Activated T-cell treated with anti-CD3 and anti-CD28 coated beads, Interleukin-2, amount 50 U/mL, for 1 hour (primary cell): Measurements from ENCODE around the gene ITIH3.

ENCODE experiments used
- DNase-seq: peaks from one replicate; pipeline ENCODE4 v3.0.0-alpha.2; 2020

The ITIH3 gene

GRCh38 chr3:52793702-52794611 is 639 bp upstream of the ITIH3 start:
- no peak for DNase-seq

- no peak for DNase-seq
Measured at GRCh38 chr3:52795298-52795900, 803 bp downstream of the ITIH3 start.

- no peak for DNase-seq
Measured at GRCh38 chr3:52796411-52796810, 1.8 kb downstream of the ITIH3 start.

DNA sequence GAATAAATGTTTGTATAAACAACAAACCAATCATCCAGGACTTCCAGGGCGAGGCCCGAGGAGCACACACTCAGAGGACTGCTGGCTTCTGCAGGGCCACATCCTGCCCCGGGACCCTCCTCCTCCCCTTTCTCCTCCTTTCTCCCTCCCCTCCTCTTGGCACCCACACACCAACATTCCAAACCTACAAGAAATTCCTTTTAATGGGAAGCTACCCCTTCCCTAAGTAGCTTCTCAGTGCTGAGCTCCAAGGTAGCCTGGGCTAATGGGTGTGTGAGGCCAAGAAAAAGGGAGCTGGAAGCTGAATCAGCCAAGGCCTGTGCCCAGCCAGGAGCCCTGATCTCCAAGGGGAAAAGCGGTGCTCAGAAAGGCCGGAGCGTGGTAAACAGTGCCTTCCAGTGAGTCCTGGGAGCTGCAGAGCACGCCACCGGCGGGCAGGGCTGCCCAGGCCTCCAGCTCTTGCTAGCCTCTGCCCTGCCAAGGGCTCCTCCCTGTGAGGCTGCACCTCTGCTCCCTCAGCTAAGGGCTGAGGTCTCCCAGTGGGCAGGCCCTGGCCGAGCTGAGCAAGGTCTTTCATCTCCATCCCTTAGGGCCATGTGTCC is 3.9 kb downstream of the ITIH3 start:
- no peak for DNase-seq

GRCh38 chr3:52798978-52799476 is 4.4 kb downstream of the ITIH3 start:
- DNase-seq: no peak

DNA sequence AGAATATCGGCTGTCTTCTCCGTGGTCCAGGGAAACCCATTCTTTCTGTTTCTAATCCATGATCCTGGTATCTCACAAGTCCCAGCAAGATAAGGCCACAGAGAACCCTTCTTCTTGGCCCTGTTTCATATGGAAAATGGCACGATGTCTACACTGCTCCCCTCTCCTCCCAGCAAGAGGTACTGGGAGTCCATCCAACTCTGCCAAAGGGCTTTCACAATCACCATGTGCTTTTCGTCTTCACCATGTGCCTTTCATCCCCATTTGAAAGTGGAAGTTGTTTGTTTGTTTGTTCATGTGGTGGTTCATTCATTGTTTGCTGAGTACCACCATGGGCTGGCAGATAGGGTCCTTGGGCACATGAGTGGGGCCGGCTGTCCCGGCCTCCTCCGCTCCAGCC is 5.5 kb downstream of the ITIH3 start:
- no peak for DNase-seq

DNA sequence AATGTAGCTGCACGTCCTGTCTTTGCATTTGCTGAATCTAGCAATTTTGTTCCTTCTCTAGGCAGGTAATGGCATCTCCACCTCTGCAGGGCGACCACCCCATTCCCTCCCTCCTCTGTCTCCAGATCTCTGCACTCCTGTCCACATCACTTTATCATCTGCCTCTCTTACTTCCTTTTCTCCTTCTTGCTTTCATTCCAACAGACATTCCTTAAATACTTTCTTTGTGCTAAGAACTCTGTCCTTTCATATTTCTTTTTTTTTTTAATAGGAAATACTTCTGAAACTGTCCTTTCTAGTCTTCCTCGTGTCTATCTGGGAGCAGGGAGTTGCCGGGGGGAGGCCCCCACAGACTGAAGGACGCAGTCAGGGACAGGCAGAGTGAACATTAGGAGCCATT is 7.2 kb downstream of the ITIH3 start:
- no peak for DNase-seq

DNA sequence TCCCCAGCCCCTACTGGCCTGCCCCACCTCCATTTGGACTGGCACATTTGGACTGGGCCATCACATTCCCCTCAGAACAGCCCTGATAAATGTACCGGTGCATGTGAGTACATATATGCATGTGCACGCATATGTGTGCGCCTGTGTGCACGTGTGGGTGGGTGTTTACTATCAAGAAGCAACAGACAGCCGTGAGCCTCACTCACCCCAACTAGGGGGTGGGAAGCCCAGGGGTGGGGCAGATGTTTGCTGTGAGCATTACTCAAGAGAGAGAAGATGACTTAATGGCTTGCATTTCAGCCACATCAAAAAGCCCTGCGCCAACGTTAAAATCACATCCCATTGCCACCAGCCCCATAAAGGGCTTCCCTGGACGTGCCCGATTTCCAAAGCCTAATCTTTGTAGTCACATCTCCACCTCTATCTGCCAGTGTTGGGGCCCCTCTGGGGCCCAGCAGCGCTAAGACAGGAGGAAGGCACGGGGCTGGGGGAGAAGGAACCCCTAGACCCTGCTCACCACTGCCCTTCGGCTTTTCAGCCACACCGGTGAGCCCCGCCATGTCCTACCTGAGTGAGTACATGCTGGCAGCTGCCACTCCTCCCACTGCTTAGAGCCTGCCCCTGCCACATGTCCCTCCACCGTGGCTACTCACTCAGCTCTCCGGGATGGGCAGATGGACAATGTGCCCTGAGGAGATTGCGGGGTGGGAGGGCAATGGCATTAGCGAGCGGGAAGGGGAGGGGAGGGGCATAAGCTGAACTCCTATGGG is 10.9 kb downstream of the ITIH3 start:
- no peak for DNase-seq

DNA sequence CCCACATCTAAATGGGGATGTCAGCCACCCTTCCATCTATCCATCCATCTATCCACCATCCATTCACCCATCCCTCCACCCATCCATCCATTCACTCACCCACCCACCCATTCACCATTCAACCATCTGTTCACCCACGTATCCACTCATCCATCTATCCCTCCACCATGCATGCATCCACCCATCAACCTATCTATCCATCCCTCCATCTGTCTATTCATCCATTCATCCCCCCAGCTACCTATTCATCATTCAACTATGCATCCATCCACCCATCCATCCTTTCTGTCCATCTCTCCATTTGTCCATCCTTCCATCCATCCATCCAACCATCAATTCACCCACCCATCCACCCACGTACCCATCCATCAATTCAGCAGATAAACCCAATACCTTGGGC is 14.6 kb downstream of the ITIH3 start:
- no peak for DNase-seq

DNA sequence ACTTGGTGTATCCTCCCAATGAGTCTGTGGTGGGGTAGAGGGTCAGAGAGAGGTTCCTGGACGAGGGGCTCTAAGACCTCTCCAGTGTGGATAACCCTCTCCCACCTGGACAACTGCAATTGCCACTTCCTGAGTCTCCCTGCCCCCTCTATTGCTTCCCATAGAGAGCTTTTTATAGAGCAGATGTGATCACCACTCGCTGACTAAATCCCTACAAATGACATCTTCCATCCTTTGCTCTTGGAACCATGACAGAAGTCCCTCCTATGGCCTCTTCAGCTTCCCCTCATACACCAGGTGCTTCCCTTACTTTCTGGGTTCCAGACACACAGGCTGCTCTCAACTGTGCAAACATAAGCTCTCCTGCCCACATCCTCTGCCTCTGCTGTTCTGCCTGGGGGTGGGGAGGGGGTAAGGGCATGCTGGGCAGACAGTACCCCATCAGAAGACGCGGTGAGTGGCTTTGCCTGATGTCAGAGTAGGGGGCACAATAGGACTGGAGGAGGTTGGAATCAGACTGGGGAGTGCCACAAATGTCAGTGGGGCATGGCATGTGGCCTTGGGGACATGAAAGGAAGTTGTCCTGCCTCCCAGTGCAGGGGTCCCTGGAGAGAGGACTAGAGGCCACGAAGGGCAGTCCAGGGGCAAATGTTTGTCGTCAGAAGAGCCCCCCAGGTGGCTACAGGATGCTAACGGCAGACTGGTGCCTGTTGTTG is 15.2 kb downstream of the ITIH3 start:
- no peak for DNase-seq

GRCh38 chr3:52810923-52811322 is 16.3 kb downstream of the ITIH3 start:
- no peak for DNase-seq

- no peak for DNase-seq
Measured at GRCh38 chr3:52811452-52812011, 16.9 kb downstream of the ITIH3 start.

GRCh38 chr3:52813810-52814209 is 19.2 kb downstream of the ITIH3 start:
- no peak for DNase-seq

DNA sequence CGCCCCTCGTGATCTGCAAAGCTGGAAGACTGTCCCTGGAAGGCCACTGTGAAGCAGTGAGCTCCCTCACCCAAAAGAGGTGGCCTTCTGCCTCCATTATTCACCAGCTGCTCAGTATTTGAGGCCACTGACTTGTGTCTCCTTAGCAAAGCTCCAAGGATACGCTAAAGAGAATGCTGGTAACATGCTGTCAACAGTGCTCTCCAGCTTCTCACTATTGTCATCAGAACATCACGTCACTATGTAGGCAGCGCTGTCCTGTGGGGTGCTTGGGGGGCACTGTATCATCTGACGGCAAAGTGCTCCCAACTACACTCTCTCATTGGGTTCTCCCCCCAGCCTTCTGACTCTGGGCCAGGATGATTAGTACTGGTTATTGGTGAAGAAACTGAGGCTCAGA is 21.6 kb downstream of the ITIH3 start:
- no peak for DNase-seq

DNA sequence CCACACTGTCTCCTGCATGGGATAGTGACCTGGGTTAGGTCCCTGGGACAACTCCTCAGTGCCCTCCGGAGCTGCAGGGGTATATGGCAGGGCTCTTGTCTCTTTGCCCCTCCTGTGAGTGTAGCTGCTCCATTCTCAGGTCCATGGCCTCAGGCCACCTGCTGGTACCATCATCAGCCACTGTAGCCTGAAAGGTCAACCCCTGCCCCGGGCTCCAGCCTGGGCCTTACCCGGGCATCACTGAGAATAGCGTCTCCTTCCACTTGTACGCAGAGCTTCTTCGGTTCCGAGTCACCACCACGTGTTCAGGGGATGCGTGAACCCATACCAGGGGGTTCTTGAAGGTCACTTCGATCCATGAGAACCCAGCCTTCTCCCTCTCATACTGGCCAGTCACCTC is 22.1 kb downstream of the ITIH3 start:
- DNase-seq: no peak

DNA sequence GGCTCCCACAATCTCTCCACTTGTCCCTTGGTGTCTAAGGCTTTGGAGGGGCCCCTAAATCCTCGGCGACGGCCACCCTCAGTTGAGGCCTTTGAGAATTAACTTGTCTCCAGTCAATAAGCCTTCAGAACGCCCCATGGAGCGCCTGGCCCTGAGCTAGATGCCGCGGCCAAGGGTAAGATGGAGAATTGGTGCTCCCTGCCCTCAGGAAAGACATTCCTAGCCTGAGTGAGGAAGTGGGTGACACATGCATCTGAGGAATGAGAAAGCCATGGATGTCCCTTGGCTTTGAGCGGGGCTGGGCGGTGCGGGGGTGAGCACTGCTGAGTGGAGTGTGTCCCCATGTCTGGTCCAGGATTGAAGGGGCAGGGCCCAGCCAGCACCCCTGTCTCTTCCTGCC is 22.6 kb downstream of the ITIH3 start:
- no peak for DNase-seq

DNA sequence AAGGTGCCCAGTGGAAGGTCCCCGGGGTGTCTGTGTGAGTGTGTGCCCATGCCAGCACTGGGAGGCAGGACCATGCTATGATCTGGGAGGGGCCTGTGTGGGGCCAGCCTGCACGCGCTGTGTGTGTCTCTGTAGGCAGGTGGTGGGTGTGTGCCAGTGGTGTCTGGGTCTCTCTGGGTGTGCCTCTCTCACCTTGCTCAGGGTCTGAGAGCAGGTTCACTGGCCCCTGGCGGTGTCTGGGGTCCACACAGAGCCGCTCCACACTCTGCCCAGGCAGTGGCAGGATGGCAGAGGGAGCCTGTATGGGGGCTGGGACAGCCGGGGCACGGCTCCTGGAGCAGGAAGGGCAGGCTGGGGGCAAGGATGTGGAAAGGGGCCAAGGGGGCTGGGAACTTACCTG is 23.3 kb downstream of the ITIH3 start:
- no peak for DNase-seq

- no peak for DNase-seq
Measured at GRCh38 chr3:52819936-52820335, 25.3 kb downstream of the ITIH3 start.

- DNase-seq: no peak
Measured at GRCh38 chr3:52820736-52821135, 26.1 kb downstream of the ITIH3 start.

DNA sequence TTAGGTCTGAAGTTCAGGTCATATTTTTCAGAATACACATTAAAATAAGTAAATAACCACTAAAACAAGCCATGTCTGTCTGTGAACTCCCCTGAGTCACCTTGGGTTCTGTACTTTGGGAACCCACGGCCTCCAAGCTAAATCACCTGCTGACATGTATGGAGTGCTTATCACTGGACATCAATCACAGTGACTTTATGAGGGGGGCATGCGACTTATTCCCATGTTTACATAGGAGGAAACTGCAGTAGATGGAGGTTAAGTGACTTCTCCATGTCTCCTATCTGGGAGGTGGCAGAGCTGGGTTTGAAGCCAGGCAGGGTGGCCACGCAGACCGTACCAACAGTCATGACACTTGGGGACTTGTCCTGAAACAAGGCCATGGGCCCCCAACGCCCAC is 27.8 kb downstream of the ITIH3 start:
- no peak for DNase-seq

DNA sequence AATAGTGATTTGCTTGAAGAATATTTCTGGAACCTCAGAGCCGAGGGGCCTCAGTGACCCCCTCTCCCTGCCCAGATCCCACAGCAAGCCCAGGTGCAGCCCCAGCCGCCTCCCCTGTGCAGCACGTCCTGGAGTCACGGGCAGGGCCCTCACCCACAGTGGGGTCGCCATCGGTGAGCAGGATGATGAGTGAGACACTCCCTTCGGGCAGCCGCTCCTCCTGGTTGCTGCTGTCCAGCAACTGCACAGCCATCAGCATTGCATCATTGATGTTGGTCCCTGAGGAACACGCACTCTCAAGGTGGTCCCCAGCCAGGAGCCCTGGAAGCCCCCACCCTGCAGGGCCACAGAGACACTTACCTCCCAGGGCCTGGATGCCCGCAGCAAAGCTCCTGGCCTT is 29.4 kb downstream of the ITIH3 start:
- no peak for DNase-seq

- no peak for DNase-seq
Measured at GRCh38 chr3:52827441-52827840, 32.8 kb downstream of the ITIH3 start.
